K562 (cell line): ENCODE results near the gene CORIN. TPM values are rescaled to one million over a fixed set of nuclear protein-coding genes. Genes with fewer than 3 reads are reported as not detected.
A peak's percentile ranks its signal among the peaks of the same experiment; 100 is the strongest.
"Not testable (repeated sequence)": the region's sequence is repeated elsewhere in the genome, so short reads cannot be mapped to it uniquely, and the experiment has no call there.

Experiments used
- ATAC-seq: fragments of 200-7000 bp; cut with Tn5 transposase; 3 replicates; pipeline ENCODE4 v1.9.1; 2020; ENCODE audit warnings: moderate library complexity
- BruUV-seq: library from RNA; stranded (reverse); fragments of 400-500 nt; replicated peaks from 2 replicates; lab custom pipeline; 2021; lab: Mats Ljungman, UMichigan
- CTCF ChIA-PET: fragments of 300-600 bp; formaldehyde crosslinking; extraction: SDS; loops from one replicate; lab custom pipeline; 2021; ENCODE audit warnings: low intra/inter-chr PET ratio; lab: Yijun Ruan, JAX
- POLR2A ChIA-PET: fragments of 300-600, 350-650 bp; sonication (Branson Sonifier 250); formaldehyde crosslinking; extraction: SDS; loops from one replicate; lab custom pipeline; 2021; ENCODE audit warnings: antibody characterized with exemption, inconsistent platforms; lab: Yijun Ruan, JAX
- DNase-seq, 4 experiments: peaks; one replicate each; pipeline versions ENCODE4 v3.0.0 to v3.0.0-alpha.2; 2011 to 2018; ENCODE audit warnings: low spot score in 3 of 4, mixed read lengths in 3 of 4; ENCODE audit errors: extremely low read depth in 1 of 4
- FAIRE-seq: peaks from 2 replicates; lab custom pipeline; 2011; peaks lifted over from hg19 to GRCh38; lab: Jason Lieb, UNC
- H2AFZ ChIP-seq: 2 replicates; pipeline ENCODE4 v1.6.0; 2011; ENCODE audit warnings: low read depth, low read length, control low read depth, inconsistent platforms
- H3K27ac ChIP-seq: fragments of 200-600 bp; 3 replicates; pipeline ENCODE4 v1.8.0; 2011; ENCODE audit warnings: low read depth, mild to moderate bottlenecking, control low read depth, inconsistent platforms, low read length, moderate library complexity, mixed read lengths; ENCODE audit errors: extremely low read depth
- H3K27me3 ChIP-seq, 2 experiments: fragments of 300-600 bp in 1 of 2; 2 replicates in 1 of 2; 3 replicates in 1 of 2; pipeline versions ENCODE4 v1.6.0 to v1.8.0; 2011; ENCODE audit warnings: inconsistent platforms in 2 of 2, low read length in 2 of 2, mild to moderate bottlenecking in 1 of 2, mixed read lengths in 1 of 2, moderate library complexity in 1 of 2; ENCODE audit not compliant: control insufficient read depth in 2 of 2, insufficient read depth in 2 of 2
- H3K36me3 ChIP-seq: fragments of 300-600 bp; 3 replicates; pipeline ENCODE4 v1.8.0; 2011; ENCODE audit warnings: mild to moderate bottlenecking, low read length, inconsistent platforms; ENCODE audit not compliant: control insufficient read depth, insufficient read depth
- H3K4me1 ChIP-seq, 2 experiments: fragments of 200-600 bp in 1 of 2; replicated peaks in 1 of 2; 2 replicates in 1 of 2; 3 replicates in 1 of 2; pipeline versions ENCODE4 v1.5.1 to v1.8.0; 2011; ENCODE audit warnings: inconsistent platforms in 2 of 2, low read length in 2 of 2, mild to moderate bottlenecking in 1 of 2, mixed read lengths in 1 of 2, moderate library complexity in 1 of 2; ENCODE audit not compliant: control insufficient read depth in 2 of 2, insufficient read depth in 2 of 2
- H3K4me2 ChIP-seq: 2 replicates; pipeline ENCODE4 v1.6.1; 2011; ENCODE audit warnings: low read length, control low read depth, inconsistent platforms, mixed read lengths; ENCODE audit not compliant: insufficient read depth
- H3K4me3 ChIP-seq: fragments of 200-600 bp; sonication (generic), shearing (Covaris generic); 2 replicates; pipeline ENCODE4 v1.5.1; 2016; ENCODE audit warnings: control low read depth, inconsistent platforms
- H3K79me2 ChIP-seq: fragments of 200-600 bp; 3 replicates; pipeline ENCODE4 v1.8.0; 2011; ENCODE audit warnings: low read length, inconsistent platforms; ENCODE audit not compliant: control insufficient read depth, insufficient read depth
- H3K9ac ChIP-seq, 2 experiments: 2 replicates each; pipeline versions ENCODE4 v1.6.0 to v1.6.1; 2011; ENCODE audit warnings: low read depth in 2 of 2, low read length in 2 of 2, control low read depth in 1 of 2, inconsistent platforms in 1 of 2, mild to moderate bottlenecking in 1 of 2, mixed read lengths in 1 of 2; ENCODE audit not compliant: insufficient read depth in 1 of 2
- H3K9me1 ChIP-seq: one replicate; pipeline ENCODE4 v1.6.0; 2011; ENCODE audit warnings: inconsistent platforms, mild to moderate bottlenecking, low read length, moderate library complexity; ENCODE audit not compliant: control insufficient read depth, insufficient read depth
- H3K9me3 ChIP-seq: replicated peaks from 2 replicates; pipeline ENCODE4 v1.5.1; 2011; ENCODE audit warnings: low read depth, low read length, inconsistent platforms; ENCODE audit not compliant: control insufficient read depth, insufficient read depth
- H4K20me1 ChIP-seq: replicated peaks from 2 replicates; pipeline ENCODE4 v1.6.1; 2011; ENCODE audit warnings: low read length, inconsistent platforms, mixed read lengths; ENCODE audit not compliant: control insufficient read depth, insufficient read depth
- EP400 ChIP-seq: fragments of 450-650 bp; IDR thresholded peaks from 2 replicates; pipeline ENCODE4 v1.6.1; 2017; ENCODE audit warnings: antibody characterized with exemption, mild to moderate bottlenecking, moderate library complexity
- FOXA3 ChIP-seq, 2 experiments: fragments of 450-650 bp in 1 of 2; sonication (generic) in 1 of 2; formaldehyde crosslinking; IDR thresholded peaks in 1 of 2; conservative IDR thresholded peaks in 1 of 2; 2 replicates each; pipeline versions ENCODE4 v1.4.0 to v1.8.0; 2020 to 2022; ENCODE audit warnings: mild to moderate bottlenecking in 2 of 2, missing genetic modification reagents in 1 of 2
- MAFG ChIP-seq: fragments of 450-650 bp; conservative IDR thresholded peaks from 2 replicates; pipeline ENCODE4 v1.6.1; 2016; ENCODE audit warnings: missing genetic modification characterization, missing compliant biosample characterization
- PYGO2 ChIP-seq: fragments of 450-650 bp; IDR thresholded peaks from 2 replicates; pipeline ENCODE4 v1.6.1; 2016; ENCODE audit warnings: mild to moderate bottlenecking, missing genetic modification characterization, moderate library complexity, missing compliant biosample characterization
- TAF7 ChIP-seq: fragments of 450-650 bp; IDR thresholded peaks from 2 replicates; pipeline ENCODE4 v1.6.1; 2016; ENCODE audit warnings: missing genetic modification characterization, missing compliant biosample characterization
- TEAD4 ChIP-seq, 2 experiments: sonication (generic) in 1 of 2; formaldehyde crosslinking in 1 of 2; IDR thresholded peaks; 2 replicates each; pipeline versions ENCODE4 v1.6.1 to v1.8.0; 2012 to 2022; ENCODE audit warnings: borderline replicate concordance in 1 of 2, inconsistent platforms in 1 of 2, low read length in 1 of 2, mild to moderate bottlenecking in 1 of 2, missing genetic modification reagents in 1 of 2
- YY1 ChIP-seq, 3 experiments: IDR thresholded peaks; 2 replicates each; pipeline ENCODE4 v1.6.1; 2011; ENCODE audit warnings: low read length in 2 of 3, mild to moderate bottlenecking in 2 of 3, moderate library complexity in 2 of 3, borderline replicate concordance in 1 of 3, control low read depth in 1 of 3, low read depth in 1 of 3; ENCODE audit not compliant: insufficient read depth in 3 of 3, insufficient replicate concordance in 2 of 3, control insufficient read depth in 1 of 3, insufficient read length in 1 of 3; ENCODE audit errors: extremely low read depth in 1 of 3
- ZFX ChIP-seq: sonication (generic); formaldehyde crosslinking; IDR thresholded peaks from 2 replicates; pipeline ENCODE4 v1.8.0; 2022; ENCODE audit warnings: mild to moderate bottlenecking, missing genetic modification reagents, moderate library complexity
- ZNF644 ChIP-seq: fragments of 200-800 bp; sonication (Bioruptor generic); IDR thresholded peaks from 2 replicates; pipeline ENCODE4 v1.6.1; 2016; ENCODE audit warnings: low read depth, missing genetic modification characterization, missing compliant biosample characterization
- WGBS: fragments of 100-300 bp; shearing (Covaris generic); methylation state at CpG from one replicate; pipeline ENCODE4 v1.1.6; 2016; ENCODE audit warnings: low coverage, mixed read lengths; ENCODE audit not compliant: insufficient coverage; ENCODE audit errors: missing lambda C conversion rate; 5-methylcytosine and 5-hydroxymethylcytosine counted together
- in situ Hi-C: fragments of 300-500 bp; cut with MboI; formaldehyde crosslinking; loops from 4 replicates; pipeline ENCODE4 v1.15.0; 2018; ENCODE audit warnings: inconsistent platforms, mixed read lengths
- intact Hi-C: fragments of 100-400 bp; cut with micrococcal nuclease; formaldehyde crosslinking; loops from 2 replicates; pipeline ENCODE4 v1.14.2; 2022
- polyA plus RNA-seq, 8 experiments: library from polyadenylated mRNA; depleted of rRNA in 4 of 8; stranded (reverse) in 5 of 8; unstranded in 3 of 8; fragments of >200 nt; fragmentation: Nextera tagmentation in 2 of 8; fragmentation: Illumina TruSeq in 1 of 8; extraction: Ambion mirVana in 2 of 8; extraction: Trizol in 1 of 8; gene quantifications; 2 replicates each; pipeline versions ENCODE4 v1.2.1 to v1.2.3, GENCODE V29; 2011 to 2014; ENCODE audit warnings: inconsistent platforms in 1 of 8, missing spikeins in 1 of 8
- total RNA-seq, 7 experiments: library from RNA; depleted of rRNA in 6 of 7; stranded (reverse); fragments of >200 nt in 6 of 7; fragmentation: Illumina TruSeq in 2 of 7; extraction: Trizol in 2 of 7; gene quantifications; 2 replicates each; pipeline versions ENCODE4 v1.2.1 to v1.2.3, GENCODE V29; 2011 to 2021; ENCODE audit warnings: low replicate concordance in 1 of 7
- TF ChIP-seq, protein P1 (sequence below): fragments of 250-450 bp; sonication (Bioruptor Pico); IDR thresholded peaks from 2 replicates; pipeline ENCODE4 v1.4.0; 2020; ENCODE audit warnings: mild to moderate bottlenecking, moderate library complexity
- TF ChIP-seq, protein P2 (sequence below): fragments of 250-450 bp; sonication (Bioruptor Pico); IDR thresholded peaks from 2 replicates; pipeline ENCODE4 v1.5.0; 2021
- TF ChIP-seq, protein P3 (sequence below): fragments of 200-800 bp; sonication (Bioruptor generic); IDR thresholded peaks from 2 replicates; pipeline ENCODE4 v1.6.1; 2017; ENCODE audit warnings: missing genetic modification characterization, missing compliant biosample characterization

Gene CORIN
- total and polyA plus RNA-seq, 9 of the 15 experiments (the other 6 are each of a cell fraction or from before 2014, with no cell fraction given), result 0.04 to 0.31 (median 0.08) TPM; not detected in 4

DNA sequence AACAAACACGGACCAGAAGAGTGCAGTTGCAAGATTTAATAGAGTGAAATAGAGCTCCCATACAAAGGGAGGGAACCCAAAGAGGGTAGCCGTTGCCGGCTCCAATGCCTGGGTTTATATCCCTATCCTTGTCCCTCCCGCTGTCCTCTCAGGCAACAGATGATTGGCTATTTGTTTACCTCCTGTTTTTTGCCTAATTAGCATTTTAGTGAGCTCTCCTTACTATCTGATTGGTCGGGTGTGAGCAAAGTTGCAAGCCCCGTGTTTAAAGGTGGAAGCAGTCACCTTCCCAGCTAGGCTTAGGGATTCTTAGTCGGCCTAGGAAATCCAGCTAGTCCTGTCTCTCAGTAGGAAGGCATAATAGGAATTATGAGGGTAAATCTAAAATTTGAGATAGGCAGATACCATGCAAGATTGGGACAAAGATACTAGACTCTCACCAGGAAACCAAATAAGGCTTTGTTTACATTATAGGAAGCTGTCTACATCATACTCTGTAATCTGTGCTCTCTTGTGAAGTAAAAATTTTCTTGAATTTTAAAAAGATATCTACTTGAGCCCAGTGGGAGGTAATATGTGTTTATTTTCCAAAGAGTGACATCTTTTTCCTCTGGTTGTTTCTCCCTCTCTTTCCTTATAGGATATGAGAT lies 286.8 kb downstream of the CORIN start (continued):
- TF ChIP-seq ZFX (CRISPR knock-in tag) (no peak), FOXA3 (CRISPR knock-in tag; conservative IDR thresholded peaks at IDR 0.05 in 1 of 2, IDR thresholded peaks at IDR 0.05 in 1 of 2) (no peak), MAFG (tag) (peak; percentile 53; the same call in 1 of the 2 replicates)
- TF ChIP-seq, protein P1, sequence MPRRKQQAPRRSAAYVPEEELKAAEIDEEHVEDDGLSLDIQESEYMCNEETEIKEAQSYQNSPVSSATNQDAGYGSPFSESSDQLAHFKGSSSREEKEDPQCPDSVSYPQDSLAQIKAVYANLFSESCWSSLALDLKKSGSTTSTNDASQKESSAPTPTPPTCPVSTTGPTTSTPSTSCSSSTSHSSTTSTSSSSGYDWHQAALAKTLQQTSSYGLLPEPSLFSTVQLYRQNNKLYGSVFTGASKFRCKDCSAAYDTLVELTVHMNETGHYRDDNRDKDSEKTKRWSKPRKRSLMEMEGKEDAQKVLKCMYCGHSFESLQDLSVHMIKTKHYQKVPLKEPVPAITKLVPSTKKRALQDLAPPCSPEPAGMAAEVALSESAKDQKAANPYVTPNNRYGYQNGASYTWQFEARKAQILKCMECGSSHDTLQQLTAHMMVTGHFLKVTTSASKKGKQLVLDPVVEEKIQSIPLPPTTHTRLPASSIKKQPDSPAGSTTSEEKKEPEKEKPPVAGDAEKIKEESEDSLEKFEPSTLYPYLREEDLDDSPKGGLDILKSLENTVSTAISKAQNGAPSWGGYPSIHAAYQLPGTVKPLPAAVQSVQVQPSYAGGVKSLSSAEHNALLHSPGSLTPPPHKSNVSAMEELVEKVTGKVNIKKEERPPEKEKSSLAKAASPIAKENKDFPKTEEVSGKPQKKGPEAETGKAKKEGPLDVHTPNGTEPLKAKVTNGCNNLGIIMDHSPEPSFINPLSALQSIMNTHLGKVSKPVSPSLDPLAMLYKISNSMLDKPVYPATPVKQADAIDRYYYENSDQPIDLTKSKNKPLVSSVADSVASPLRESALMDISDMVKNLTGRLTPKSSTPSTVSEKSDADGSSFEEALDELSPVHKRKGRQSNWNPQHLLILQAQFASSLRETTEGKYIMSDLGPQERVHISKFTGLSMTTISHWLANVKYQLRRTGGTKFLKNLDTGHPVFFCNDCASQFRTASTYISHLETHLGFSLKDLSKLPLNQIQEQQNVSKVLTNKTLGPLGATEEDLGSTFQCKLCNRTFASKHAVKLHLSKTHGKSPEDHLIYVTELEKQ (CRISPR knock-in tag), result no peak

DNA sequence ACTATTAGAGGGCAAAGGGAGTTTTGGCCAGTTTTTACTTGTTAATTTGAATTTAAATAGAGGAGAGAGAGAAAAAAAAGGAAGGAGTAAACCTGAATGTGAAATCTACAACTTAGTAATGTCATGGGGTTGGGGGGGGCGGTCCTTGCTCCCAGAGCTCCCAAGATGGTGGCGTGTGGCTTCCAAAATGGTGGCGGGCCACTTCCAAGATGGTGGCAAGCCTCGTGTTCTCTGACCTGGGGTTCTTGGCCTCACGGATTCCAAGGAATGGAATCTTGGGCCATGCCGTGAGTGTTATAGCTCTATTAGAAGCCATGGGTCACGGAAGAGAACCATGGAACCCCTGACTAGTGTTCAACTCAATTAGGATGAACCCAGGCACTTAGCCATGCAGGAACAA lies 287.5 kb downstream of the CORIN start:
- WGBS, result 17% methylated on average over 7 of the region's 7 CpGs
- Histone ChIP-seq H3K4me2 (0 out of 2 replicates have a peak overlapping the region, but pooled peaks have one; percentile 30), H2AFZ (peak overlapping the region; percentile 86)
- CTCF ChIA-PET; H3K27ac ChIP-seq; H3K9me1 ChIP-seq; intact Hi-C loops; ATAC-seq; H3K4me1 ChIP-seq; H3K27me3 ChIP-seq; H3K79me2 ChIP-seq; H3K9ac ChIP-seq; H3K36me3 ChIP-seq; H3K4me3 ChIP-seq; BruUV-seq; in situ Hi-C loops; DNase-seq; H3K9me3 ChIP-seq; H4K20me1 ChIP-seq; FAIRE-seq; TF ChIP-seq TEAD4 (CRISPR knock-in tag; IDR thresholded peaks at IDR 0.05; ENCODE audit: borderline replicate concordance): not testable (repeated sequence)
- POLR2A ChIA-PET, result interaction anchor here (0.9 kb wide), 3 partner anchors 10 to 18 kb away, joined by 3 to 4 read pairs (median 3); no protein-coding TSS in a partner anchor
- TF ChIP-seq YY1 (IDR thresholded peaks at IDR 0.05; ENCODE audit: borderline replicate concordance in 1 of 3, control insufficient read depth in 1 of 3, extremely low read depth in 1 of 3, insufficient read depth in 3 of 3, insufficient read length in 1 of 3, insufficient replicate concordance in 2 of 3, low read depth in 1 of 3, low read length in 2 of 3) (peak; percentile 33 to 88 (median 68)), PYGO2 (0 out of 2 replicates have a peak, but pooled peaks have one; percentile 30), EP400 (0 out of 2 replicates have a peak, but pooled peaks have one; percentile 13), TAF7 (tag) (peak; percentile 55), TEAD4 (IDR thresholded peaks at IDR 0.05; ENCODE audit: low read length) (peak; percentile 36; the same call in 1 of the 2 replicates), ZNF644 (peak; percentile 37; the same call in 1 of the 2 replicates)
- TF ChIP-seq, protein P2, sequence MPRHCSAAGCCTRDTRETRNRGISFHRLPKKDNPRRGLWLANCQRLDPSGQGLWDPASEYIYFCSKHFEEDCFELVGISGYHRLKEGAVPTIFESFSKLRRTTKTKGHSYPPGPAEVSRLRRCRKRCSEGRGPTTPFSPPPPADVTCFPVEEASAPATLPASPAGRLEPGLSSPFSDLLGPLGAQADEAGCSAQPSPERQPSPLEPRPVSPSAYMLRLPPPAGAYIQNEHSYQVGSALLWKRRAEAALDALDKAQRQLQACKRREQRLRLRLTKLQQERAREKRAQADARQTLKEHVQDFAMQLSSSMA (CRISPR knock-in tag), result 0 out of 2 replicates have a peak, but pooled peaks have one; percentile 55
- TF ChIP-seq, protein P3, sequence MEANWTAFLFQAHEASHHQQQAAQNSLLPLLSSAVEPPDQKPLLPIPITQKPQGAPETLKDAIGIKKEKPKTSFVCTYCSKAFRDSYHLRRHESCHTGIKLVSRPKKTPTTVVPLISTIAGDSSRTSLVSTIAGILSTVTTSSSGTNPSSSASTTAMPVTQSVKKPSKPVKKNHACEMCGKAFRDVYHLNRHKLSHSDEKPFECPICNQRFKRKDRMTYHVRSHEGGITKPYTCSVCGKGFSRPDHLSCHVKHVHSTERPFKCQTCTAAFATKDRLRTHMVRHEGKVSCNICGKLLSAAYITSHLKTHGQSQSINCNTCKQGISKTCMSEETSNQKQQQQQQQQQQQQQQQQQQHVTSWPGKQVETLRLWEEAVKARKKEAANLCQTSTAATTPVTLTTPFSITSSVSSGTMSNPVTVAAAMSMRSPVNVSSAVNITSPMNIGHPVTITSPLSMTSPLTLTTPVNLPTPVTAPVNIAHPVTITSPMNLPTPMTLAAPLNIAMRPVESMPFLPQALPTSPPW (CRISPR knock-in tag), result peak; percentile 14; the same call in 1 of the 2 replicates
